Neural cell (in vitro differentiated cells): ENCODE results near the gene MILR1. TPM values are rescaled to one million over a fixed set of nuclear protein-coding genes. Genes with fewer than 3 reads are reported as not detected.
"Not testable (repeated sequence)": the region's sequence is repeated elsewhere in the genome, so short reads cannot be mapped to it uniquely, and the experiment has no call there.

Source experiments
- H2AFZ ChIP-seq: fragments of 200-600, 300-800 bp; sonication (generic), shearing (Covaris generic); 2 replicates; pipeline ENCODE4 v1.6.0; 2014; ENCODE audit warnings: low read depth, mild to moderate bottlenecking, antibody characterized with exemption, low read length, moderate library complexity
- H3F3A ChIP-seq: fragments of 200-600 bp; shearing (Covaris generic); 2 replicates; pipeline ENCODE4 v1.6.1; 2016; ENCODE audit warnings: mild to moderate bottlenecking, moderate library complexity, mixed read lengths, antibody characterized with exemption, low read length; ENCODE audit not compliant: insufficient read depth, poor library complexity, severe bottlenecking
- H3K27ac ChIP-seq: fragments of 200-600, 300-800 bp; sonication (generic), shearing (Covaris generic); 2 replicates; pipeline ENCODE4 v1.5.1; 2014; ENCODE audit warnings: mild to moderate bottlenecking, low read length, moderate library complexity
- H3K27me3 ChIP-seq: fragments of 300-800, 200-600 bp; sonication (generic), shearing (Covaris generic); 2 replicates; pipeline ENCODE4 v1.6.0; 2014; ENCODE audit warnings: mild to moderate bottlenecking, low read depth, low read length, moderate library complexity; ENCODE audit not compliant: insufficient read depth
- H3K36me3 ChIP-seq: fragments of 300-800, 200-600 bp; sonication (generic), shearing (Covaris generic); 2 replicates; pipeline ENCODE4 v1.5.1; 2014; ENCODE audit warnings: mild to moderate bottlenecking, antibody characterized with exemption, low read length, moderate library complexity; ENCODE audit not compliant: insufficient read depth
- H3K4me2 ChIP-seq: fragments of 300-800, 200-600 bp; sonication (generic), shearing (Covaris generic); 2 replicates; pipeline ENCODE4 v1.6.0; 2014; ENCODE audit warnings: mild to moderate bottlenecking, low read length
- H3K4me3 ChIP-seq: fragments of 300-800, 200-600 bp; sonication (generic), shearing (Covaris generic); 2 replicates; pipeline ENCODE4 v1.5.1; 2014; ENCODE audit warnings: mild to moderate bottlenecking, low read length, moderate library complexity
- H3K79me2 ChIP-seq: fragments of 200-600 bp; shearing (Covaris generic); replicated peaks from 2 replicates; pipeline ENCODE4 v1.6.0; 2014; ENCODE audit warnings: mild to moderate bottlenecking, low read length, moderate library complexity; ENCODE audit not compliant: insufficient read depth
- H3K9ac ChIP-seq: fragments of 300-800, 200-600 bp; sonication (generic), shearing (Covaris generic); 2 replicates; pipeline ENCODE4 v1.6.1; 2016; ENCODE audit warnings: mild to moderate bottlenecking, low read length, mixed read lengths
- H3K9me2 ChIP-seq: fragments of 200-600 bp; shearing (Covaris generic); 2 replicates; pipeline ENCODE4 v1.6.1; 2016; ENCODE audit warnings: mild to moderate bottlenecking, low read length, mixed read lengths; ENCODE audit not compliant: insufficient read depth
- H3K9me3 ChIP-seq: fragments of 200-600, 300-800 bp; sonication (generic), shearing (Covaris generic); 2 replicates; pipeline ENCODE4 v1.6.1; 2016; ENCODE audit warnings: mild to moderate bottlenecking, mixed run types, low read length, moderate library complexity, mixed read lengths
- H4K20me1 ChIP-seq: fragments of 200-600 bp; shearing (Covaris generic); 2 replicates; pipeline ENCODE4 v1.6.1; 2016; ENCODE audit warnings: mild to moderate bottlenecking, mixed run types; ENCODE audit not compliant: insufficient read depth
- CTCF ChIP-seq: fragments of 450-650 bp; IDR thresholded peaks from 2 replicates; pipeline ENCODE4 v1.5.1; 2014; ENCODE audit warnings: antibody characterized with exemption, mild to moderate bottlenecking, moderate library complexity; ENCODE audit not compliant: poor library complexity, severe bottlenecking
- POLR2AphosphoS5 ChIP-seq: IDR thresholded peaks from 2 replicates; pipeline ENCODE4 v1.6.1; 2012
- RAD21 ChIP-seq: fragments of 450-650 bp; conservative IDR thresholded peaks from 2 replicates; pipeline ENCODE4 v1.6.1; 2014; ENCODE audit warnings: antibody characterized with exemption, mild to moderate bottlenecking, moderate library complexity
- TAF1 ChIP-seq: IDR thresholded peaks from 2 replicates; pipeline ENCODE4 v1.6.1; 2012; ENCODE audit warnings: low read depth
- polyA plus RNA-seq: library from polyadenylated mRNA; depleted of rRNA; stranded (reverse); fragments of >200 nt; gene quantifications from 2 replicates; pipeline ENCODE4 v1.2.3, GENCODE V29; 2014
- TF ChIP-seq, protein P1 (sequence below): IDR thresholded peaks from 2 replicates; pipeline ENCODE4 v1.6.1; 2012; ENCODE audit warnings: borderline replicate concordance

The MILR1 gene
- polyA plus RNA-seq, 1 donor from 2014 or later: not detected

DNA sequence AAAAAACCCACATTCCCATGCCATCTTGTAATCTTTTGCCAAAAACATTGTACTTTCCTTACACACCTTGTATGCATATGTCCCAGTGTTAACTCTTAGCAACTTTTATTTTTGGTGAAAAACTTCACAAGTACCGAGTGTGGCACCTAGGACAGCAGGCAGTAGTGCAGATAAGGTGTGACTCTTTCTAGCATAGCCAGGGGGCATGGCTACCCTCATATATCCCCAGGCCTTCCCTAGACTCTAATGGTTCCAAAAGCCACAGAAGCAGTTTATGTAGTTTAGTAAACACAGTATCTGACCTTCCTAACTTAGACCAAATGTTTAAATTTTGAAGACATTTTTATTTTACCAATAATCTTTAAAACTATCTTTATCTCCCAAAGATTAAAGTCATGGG, 20.5 kb upstream of the MILR1 start:
- no peak overlapping the region for H3K4me3 ChIP-seq
- H3K4me2 ChIP-seq: no peak overlapping the region
- no peaks in the 10 kb centered on the region for H3K9me3 ChIP-seq
- no peaks in the 10 kb centered on the region for H3F3A ChIP-seq
- no peaks in the 10 kb centered on the region for H3K9me2 ChIP-seq
- TF ChIP-seq RAD21 (no peak), POLR2AphosphoS5 (no peak), TAF1 (no peak)
- H2AFZ ChIP-seq: no peak overlapping the region
- H3K9ac ChIP-seq: no peak overlapping the region
- H3K36me3 ChIP-seq: no peaks in the 10 kb centered on the region
- H3K27ac ChIP-seq: no peak overlapping the region
- no peaks in the 10 kb centered on the region for H4K20me1 ChIP-seq
- no peaks in the 10 kb centered on the region for H3K79me2 ChIP-seq
- no peaks in the 10 kb centered on the region for H3K27me3 ChIP-seq

- H3K36me3 ChIP-seq, H3K27me3 ChIP-seq, H3K9me3 ChIP-seq: not testable (repeated sequence)
These were observed 18.9 kb upstream of the MILR1 start for GRCh38 chr17:64430036-64430435.

DNA sequence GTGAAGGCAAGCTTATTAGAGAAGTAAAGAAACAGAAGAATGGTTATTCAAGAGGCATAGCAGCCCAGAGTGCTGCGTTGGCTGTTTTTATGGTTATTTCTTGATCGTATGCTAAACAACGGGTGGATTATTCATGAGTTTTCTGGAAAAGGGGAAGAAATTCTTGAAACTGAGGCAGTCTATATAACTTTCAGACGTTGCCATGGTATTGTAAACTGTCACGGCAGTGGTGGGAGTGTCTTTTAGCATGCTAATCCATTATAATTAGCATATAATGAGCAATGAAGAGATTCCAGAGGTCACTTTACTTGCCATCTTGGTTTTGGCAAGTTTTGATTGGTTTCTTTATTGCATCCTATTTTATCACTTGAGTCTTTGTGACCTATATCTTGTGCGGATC, 17.4 kb upstream of the MILR1 start:
- no peak overlapping the region for H3K4me2 ChIP-seq
- H4K20me1 ChIP-seq: no peaks in the 10 kb centered on the region
- no peak overlapping the region for H3K4me3 ChIP-seq
- no peaks in the 10 kb centered on the region for H3K9me3 ChIP-seq
- no peaks in the 10 kb centered on the region for H3F3A ChIP-seq
- H3K79me2 ChIP-seq: no peaks in the 10 kb centered on the region
- no peak overlapping the region for H3K27ac ChIP-seq
- H2AFZ ChIP-seq: no peak overlapping the region
- H3K27me3 ChIP-seq: no peaks in the 10 kb centered on the region
- H3K9me2 ChIP-seq: no peaks in the 10 kb centered on the region
- no peak overlapping the region for H3K9ac ChIP-seq
- TF ChIP-seq RAD21: no peak
- TF ChIP-seq, protein P1, sequence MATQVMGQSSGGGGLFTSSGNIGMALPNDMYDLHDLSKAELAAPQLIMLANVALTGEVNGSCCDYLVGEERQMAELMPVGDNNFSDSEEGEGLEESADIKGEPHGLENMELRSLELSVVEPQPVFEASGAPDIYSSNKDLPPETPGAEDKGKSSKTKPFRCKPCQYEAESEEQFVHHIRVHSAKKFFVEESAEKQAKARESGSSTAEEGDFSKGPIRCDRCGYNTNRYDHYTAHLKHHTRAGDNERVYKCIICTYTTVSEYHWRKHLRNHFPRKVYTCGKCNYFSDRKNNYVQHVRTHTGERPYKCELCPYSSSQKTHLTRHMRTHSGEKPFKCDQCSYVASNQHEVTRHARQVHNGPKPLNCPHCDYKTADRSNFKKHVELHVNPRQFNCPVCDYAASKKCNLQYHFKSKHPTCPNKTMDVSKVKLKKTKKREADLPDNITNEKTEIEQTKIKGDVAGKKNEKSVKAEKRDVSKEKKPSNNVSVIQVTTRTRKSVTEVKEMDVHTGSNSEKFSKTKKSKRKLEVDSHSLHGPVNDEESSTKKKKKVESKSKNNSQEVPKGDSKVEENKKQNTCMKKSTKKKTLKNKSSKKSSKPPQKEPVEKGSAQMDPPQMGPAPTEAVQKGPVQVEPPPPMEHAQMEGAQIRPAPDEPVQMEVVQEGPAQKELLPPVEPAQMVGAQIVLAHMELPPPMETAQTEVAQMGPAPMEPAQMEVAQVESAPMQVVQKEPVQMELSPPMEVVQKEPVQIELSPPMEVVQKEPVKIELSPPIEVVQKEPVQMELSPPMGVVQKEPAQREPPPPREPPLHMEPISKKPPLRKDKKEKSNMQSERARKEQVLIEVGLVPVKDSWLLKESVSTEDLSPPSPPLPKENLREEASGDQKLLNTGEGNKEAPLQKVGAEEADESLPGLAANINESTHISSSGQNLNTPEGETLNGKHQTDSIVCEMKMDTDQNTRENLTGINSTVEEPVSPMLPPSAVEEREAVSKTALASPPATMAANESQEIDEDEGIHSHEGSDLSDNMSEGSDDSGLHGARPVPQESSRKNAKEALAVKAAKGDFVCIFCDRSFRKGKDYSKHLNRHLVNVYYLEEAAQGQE: no peak
- no peak for TF ChIP-seq CTCF
- H3K36me3 ChIP-seq: no peaks in the 10 kb centered on the region

More at GRCh38 chr17:64430036-64430435, 18.9 kb upstream of the MILR1 start:
- H3K9me2 ChIP-seq, H3K9ac ChIP-seq, H3F3A ChIP-seq, H2AFZ ChIP-seq, H3K79me2 ChIP-seq, H3K27ac ChIP-seq, H3K4me3 ChIP-seq, H4K20me1 ChIP-seq, H3K4me2 ChIP-seq: not testable (repeated sequence)
